Bronchial epithelial cell (primary cell): ENCODE data around the gene NSUN5. TPM values are rescaled to one million over a fixed set of nuclear protein-coding genes. Genes with fewer than 3 reads are reported as not detected.
"Not testable (repeated sequence)": the region's sequence is repeated elsewhere in the genome, so short reads cannot be mapped to it uniquely, and the experiment has no call there.

Source experiments
- DNase-seq: peaks from one replicate; pipeline ENCODE4 v3.0.0-alpha.2; 2010; ENCODE audit warnings: low read depth
- FAIRE-seq: peaks from 2 replicates; lab custom pipeline; 2011; peaks lifted over from hg19 to GRCh38; lab: Jason Lieb, UNC
- H3K27me3 ChIP-seq: 2 replicates; pipeline ENCODE4 v1.5.1; 2011; ENCODE audit warnings: low read length; ENCODE audit not compliant: control insufficient read depth, insufficient read depth
- H3K36me3 ChIP-seq: 2 replicates; pipeline ENCODE4 v1.5.1; 2011; ENCODE audit warnings: low read length; ENCODE audit not compliant: control insufficient read depth, insufficient read depth
- H3K4me3 ChIP-seq: 2 replicates; pipeline ENCODE4 v1.5.1; 2011; ENCODE audit warnings: mild to moderate bottlenecking, low read depth, low read length, control low read depth
- total RNA-seq: library from RNA; depleted of rRNA; stranded (reverse); fragments of >200 nt; gene quantifications from 2 replicates; pipeline ENCODE4 v1.2.1, GENCODE V29; 2014
- TF ChIP-seq, protein P1 (sequence below): IDR thresholded peaks from 2 replicates; pipeline ENCODE4 v1.5.1; 2011; ENCODE audit warnings: mild to moderate bottlenecking, moderate library complexity, low read length, control low read depth, inconsistent platforms; ENCODE audit not compliant: insufficient read depth, severe bottlenecking

The NSUN5 gene
- total RNA-seq, 1 donor from 2014 or later: 50.0 TPM

DNA sequence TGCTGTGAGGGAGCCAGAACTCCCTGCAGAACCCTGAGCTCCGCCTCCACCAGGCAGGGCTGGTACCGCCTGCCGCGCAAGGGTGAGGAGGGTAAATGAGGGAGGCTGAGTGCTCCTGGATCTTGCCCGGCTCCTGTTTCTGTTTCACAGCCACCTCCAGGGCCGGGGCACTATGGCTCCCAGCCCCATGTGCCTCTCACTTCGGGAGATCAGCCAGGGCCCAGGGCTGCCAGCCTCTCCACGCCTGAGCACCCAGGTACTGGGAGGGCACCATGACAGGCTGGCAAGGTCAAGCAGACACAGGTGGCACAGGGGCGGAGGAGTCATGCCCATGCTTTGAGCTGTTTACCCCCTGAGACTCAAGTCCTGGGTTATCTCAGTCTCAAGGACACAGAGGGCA is 10.9 kb upstream of the NSUN5 start:
- not testable (repeated sequence) for FAIRE-seq, H3K27me3 ChIP-seq, H3K36me3 ChIP-seq, H3K4me3 ChIP-seq, DNase-seq

DNA sequence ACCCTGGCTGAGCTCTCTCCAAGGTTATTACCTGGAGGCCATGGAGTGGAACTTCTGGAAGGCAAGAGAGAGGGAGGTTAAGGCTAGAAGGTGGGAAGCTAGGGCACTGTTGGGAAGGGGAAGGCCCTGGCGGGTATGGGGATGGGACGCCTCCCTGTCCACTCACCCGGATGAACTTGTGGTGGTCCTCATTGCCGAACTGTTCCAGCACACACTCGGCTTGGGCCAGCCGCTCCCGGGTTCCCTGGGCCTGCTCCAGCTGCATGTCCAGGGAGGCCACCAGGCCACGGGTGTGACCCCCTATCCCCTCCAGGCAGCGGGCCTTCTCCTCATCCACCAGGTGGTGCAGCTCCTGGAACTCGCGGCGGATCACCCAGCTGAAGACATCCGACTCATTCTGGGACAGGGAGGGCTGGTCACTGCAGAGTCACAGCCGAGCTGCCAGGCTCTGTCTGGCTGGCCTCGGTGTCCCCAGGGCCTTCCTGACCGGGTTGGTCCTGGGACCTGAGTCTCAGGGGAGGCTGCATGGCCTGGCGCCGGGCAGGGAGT is 10.1 kb upstream of the NSUN5 start:
- FAIRE-seq, H3K27me3 ChIP-seq, H3K36me3 ChIP-seq, DNase-seq, H3K4me3 ChIP-seq: not testable (repeated sequence)

DNA sequence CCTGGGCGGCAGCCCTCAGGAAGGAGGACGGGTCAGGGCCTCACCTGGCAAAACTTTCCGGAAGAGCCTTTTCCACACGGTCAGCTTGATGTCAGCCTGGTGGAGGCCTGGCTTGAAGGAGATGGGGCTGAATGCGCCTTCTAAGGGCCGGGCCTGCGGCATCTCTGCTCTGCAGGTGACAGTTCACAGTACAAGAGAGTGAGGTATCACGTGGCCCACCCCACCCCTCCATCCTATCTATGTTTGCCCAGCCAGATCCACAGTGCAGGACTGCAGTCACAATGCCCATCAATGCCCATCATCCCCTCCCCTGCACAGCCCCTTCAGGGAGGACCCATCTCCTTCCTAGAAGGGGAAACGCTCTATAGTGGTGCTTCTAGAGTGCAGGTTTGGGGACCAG is 7.9 kb upstream of the NSUN5 start:
- FAIRE-seq: no peak
- TF ChIP-seq, protein P1, sequence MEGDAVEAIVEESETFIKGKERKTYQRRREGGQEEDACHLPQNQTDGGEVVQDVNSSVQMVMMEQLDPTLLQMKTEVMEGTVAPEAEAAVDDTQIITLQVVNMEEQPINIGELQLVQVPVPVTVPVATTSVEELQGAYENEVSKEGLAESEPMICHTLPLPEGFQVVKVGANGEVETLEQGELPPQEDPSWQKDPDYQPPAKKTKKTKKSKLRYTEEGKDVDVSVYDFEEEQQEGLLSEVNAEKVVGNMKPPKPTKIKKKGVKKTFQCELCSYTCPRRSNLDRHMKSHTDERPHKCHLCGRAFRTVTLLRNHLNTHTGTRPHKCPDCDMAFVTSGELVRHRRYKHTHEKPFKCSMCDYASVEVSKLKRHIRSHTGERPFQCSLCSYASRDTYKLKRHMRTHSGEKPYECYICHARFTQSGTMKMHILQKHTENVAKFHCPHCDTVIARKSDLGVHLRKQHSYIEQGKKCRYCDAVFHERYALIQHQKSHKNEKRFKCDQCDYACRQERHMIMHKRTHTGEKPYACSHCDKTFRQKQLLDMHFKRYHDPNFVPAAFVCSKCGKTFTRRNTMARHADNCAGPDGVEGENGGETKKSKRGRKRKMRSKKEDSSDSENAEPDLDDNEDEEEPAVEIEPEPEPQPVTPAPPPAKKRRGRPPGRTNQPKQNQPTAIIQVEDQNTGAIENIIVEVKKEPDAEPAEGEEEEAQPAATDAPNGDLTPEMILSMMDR: no peak
- no peak overlapping the region for H3K4me3 ChIP-seq
- no peak for DNase-seq
- no peaks in the 10 kb centered on the region for H3K36me3 ChIP-seq
- no peaks in the 10 kb centered on the region for H3K27me3 ChIP-seq

DNA sequence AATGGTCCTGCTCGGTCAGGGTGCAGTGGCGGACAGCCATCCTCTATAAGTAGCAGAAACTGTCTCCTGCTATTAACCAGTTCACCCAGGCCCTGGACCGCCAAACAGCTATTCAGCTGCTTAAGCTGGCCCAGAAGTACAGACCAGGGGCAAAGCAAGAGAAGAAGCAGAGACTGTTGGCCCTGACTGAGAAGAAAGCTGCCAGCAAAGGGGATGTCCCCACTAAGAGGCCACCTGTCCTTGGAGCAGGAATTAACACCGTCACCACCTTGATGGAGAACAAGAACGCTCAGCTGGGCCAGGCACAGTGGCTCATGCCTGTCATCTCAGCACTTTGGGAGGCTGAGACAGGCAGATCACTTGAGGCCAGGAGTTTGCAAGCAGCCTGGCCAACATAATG is 5.6 kb upstream of the NSUN5 start:
- no peaks in the 10 kb centered on the region for H3K27me3 ChIP-seq
- no peak overlapping the region for H3K4me3 ChIP-seq
- TF ChIP-seq, protein P1: no peak
- no peaks in the 10 kb centered on the region for H3K36me3 ChIP-seq
- no peak for FAIRE-seq
- no peak for DNase-seq

DNA sequence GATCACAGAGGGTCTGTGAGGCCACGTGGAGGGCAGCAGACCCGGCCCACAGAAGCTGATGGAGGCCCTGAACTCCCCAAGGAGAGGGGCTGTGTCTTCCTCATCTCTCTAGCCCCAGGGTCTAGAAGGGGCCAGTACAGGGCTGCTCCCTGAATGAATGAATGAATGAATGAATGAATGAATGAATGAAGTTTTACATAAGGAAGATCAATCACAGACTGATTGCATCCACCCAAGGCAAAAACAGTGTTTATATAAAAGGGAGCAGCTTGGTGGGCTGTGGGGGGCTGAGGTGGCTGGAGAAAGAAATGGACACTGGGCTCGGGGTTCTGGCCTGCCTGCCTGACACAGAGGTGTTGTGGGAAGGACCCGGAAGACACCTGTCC is 4.9 kb upstream of the NSUN5 start:
- FAIRE-seq (no peak), DNase-seq (no peak)
- no peaks in the 10 kb centered on the region for H3K27me3 ChIP-seq

DNA sequence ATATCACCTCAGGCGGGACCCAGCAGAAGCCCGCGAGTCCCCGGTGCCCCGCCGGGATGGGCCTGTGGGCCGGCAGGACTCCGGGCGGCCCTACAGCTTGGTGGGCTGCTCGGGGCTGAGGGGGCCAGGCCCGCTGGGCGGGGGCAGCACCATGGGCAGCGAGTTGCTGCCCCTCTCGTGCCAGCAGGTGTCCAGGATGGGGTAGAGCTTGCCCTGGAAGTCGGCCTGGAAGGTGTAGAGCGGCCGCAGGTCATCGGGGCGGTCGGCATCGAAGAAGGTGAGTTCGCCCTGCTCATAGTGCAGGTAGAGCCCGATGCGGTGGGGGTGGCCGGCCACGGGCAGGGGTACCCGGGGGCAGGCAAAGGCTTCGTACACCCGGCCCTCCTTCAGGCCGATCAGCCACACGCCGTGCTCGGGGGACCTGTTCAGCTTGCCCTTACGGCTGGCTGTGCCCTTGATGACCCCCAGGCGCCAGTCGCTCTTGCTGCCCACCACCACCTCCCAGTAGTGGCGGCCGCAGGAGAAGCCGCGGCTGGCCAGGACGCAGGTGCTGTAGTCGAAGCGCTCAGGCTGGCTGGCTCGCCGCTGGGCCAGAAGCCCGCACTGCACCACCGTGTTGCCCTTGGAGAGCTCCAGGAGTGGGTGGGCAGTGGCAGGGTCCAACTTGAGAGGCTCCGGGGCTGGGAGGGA is 4.3 kb upstream of the NSUN5 start:
- Histone ChIP-seq H3K36me3 (no peaks in the 10 kb centered on the region), H3K27me3 (no peaks in the 10 kb centered on the region), H3K4me3 (no peak overlapping the region)
- TF ChIP-seq, protein P1: no peak
- DNase-seq (no peak), FAIRE-seq (no peak)

More for the DNA sequence above, 4.9 kb upstream of the NSUN5 start:
- H3K36me3 ChIP-seq: no peaks in the 10 kb centered on the region
- TF ChIP-seq, protein P1: no peak
- H3K4me3 ChIP-seq: no peak overlapping the region

DNA sequence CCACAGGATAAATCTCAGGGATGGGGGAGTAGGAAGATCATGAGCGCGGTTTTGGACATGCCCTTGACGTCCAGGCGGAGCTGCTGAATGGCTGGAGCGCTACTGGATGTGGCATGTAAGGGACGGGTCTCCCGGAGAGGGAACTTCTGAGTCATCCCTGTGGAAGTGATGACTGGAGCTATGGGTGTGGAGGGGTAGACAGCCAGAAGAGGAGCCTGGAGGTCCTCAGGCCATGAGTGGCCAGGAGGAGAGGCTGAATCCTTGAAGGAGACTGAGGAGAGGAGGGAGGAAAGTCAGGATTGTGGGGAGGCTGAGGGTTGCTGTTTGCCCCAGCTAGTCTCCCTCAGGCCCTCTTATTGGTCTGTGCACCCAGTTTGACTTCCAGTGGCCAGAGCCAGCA is 2.8 kb upstream of the NSUN5 start:
- not testable (repeated sequence) for H3K36me3 ChIP-seq, H3K27me3 ChIP-seq, DNase-seq, FAIRE-seq, H3K4me3 ChIP-seq
